Stimulated activated CD8-positive, alpha-beta memory T cell treated with anti-CD3 and anti-CD28 coated beads, Interleukin-15, amount 100 ng/mL, for 4 hours (primary cell): ENCODE data around the gene TET2.
"Not testable (repeated sequence)": the region's sequence is repeated elsewhere in the genome, so short reads cannot be mapped to it uniquely, and the experiment has no call there.

ENCODE experiments used
- DNase-seq, 2 donors: peaks; one replicate each; pipeline ENCODE4 v3.0.0-alpha.2; 2020; ENCODE audit warnings: low read depth in 2 of 2

Gene TET2

DNA sequence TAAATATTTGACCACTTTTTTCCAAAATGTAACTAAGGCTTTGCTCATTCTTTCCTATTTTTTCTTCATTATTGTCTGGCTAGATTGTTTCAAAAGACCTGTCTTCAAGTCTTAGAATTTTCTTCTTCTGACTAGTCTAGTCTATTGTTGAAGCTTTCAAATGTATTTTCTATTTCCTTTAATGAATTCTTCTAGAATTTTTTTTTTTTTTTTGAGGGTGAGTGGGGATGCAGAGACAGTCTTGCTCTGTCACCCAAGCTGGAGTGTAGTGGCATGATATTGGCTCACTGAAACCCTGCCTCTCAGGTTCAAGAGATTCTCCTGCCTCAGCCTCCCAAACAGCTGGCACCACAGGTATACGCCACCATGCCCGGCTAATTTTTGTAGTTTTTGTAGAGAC is 141.4 kb downstream of the TET2 start:
- no peak for DNase-seq

DNA sequence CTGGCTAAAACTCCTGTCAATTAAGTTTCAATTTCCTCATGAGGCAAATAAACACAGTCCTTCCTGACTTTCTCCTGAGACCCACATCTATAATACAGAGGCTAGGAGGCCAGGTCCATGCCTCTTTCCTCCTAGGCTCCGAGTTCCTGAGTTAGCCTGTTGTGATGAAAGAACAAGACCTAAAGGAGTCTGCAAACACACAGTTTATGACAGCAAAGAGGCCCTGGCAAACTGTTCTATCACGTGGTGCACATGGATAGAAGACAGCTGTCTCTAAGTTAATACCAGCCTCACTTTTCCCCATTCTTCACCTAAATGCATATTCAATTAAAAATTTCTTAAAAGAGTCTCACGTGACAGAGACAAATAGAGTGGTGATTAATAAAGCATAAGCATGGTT is 145.2 kb downstream of the TET2 start:
- DNase-seq = no peak

DNA sequence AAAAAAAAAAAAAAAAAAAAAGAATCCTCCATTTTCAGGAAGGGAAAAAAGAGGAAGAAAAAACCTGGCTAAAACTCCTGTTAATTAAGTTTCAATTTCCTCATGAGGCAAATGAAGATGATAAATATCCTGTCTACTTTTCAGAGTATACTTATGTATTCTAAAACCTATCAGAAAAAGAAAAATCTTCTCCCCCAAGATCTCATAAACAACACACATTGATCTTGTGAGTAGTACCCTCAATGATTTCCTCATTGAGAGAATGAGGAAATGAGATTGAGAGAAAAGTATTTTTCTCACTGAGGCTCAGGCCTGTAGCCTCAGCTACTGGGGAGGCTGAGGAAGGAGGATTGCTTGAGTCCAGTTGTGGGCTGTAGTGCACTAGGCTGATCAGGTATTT is 146.7 kb downstream of the TET2 start:
- DNase-seq = no peak

GRCh38 chr4:105296672-105297071 is 150.0 kb downstream of the TET2 start:
- DNase-seq = no peak

- DNase-seq = not testable (repeated sequence)
Observed at GRCh38 chr4:105299027-105299426, 152.4 kb downstream of the TET2 start.

GRCh38 chr4:105304085-105304484 is 157.4 kb downstream of the TET2 start:
- DNase-seq = no peak

DNA sequence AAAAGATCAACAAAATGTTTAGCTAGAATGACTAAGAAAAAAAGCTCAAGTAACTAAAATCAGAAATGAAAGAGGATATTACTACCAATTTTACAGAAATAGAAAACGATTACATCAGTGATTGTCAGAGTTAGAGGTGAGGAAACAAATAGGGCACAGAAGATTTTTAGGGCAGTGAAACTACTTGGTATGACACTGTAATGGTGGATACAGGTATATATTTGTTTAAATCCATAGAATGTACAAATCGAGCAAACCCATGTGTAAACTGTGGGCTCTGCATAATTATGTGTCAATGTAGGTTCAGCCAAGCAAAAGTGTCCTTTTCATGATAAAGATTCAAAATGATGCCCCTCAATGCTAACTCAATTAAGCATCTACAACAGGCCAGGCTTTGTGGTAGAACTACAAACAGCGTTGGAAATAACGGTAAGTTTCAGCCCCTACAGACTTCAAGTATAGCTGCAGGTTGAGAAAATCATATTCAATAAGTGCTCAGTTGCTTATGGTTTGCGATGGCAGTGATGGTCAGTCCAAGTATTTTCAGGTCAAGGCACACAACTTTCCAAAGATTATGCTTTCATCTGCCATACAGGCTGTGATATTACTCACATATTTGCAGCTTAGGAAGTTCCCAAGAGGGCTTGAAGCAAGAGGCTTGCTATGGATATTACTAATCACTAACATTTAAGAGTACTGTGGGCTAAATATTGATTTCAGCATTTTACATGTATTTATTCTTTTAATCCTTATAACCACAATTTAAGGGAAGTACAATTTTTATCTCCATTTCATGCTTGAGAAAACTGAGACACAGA is 158.6 kb downstream of the TET2 start:
- DNase-seq = no peak

GRCh38 chr4:105306158-105306781 is 159.6 kb downstream of the TET2 start:
- peak; percentile 10 to 43 for DNase-seq

GRCh38 chr4:105306820-105307219 is 160.1 kb downstream of the TET2 start:
- DNase-seq = no peak

GRCh38 chr4:105318486-105318885 is 171.8 kb downstream of the TET2 start:
- no peak for DNase-seq

GRCh38 chr4:105327222-105327621 is 180.5 kb downstream of the TET2 start:
- DNase-seq = no peak

- DNase-seq = no peak
Observed at GRCh38 chr4:105327956-105328355, 181.3 kb downstream of the TET2 start.

GRCh38 chr4:105329081-105329480 is 182.4 kb downstream of the TET2 start:
- DNase-seq = no peak
